T-cell (primary cell): ENCODE data around the gene DSP. TPM values are rescaled to one million over a fixed set of nuclear protein-coding genes. Genes with fewer than 3 reads are reported as not detected.

ENCODE experiments used
- ATAC-seq, 4 experiments: fragments of 200-7000 bp in 3 of 4; fragments of 150-1000 bp in 1 of 4; cut with Tn5 transposase; replicated peaks in 1 of 4; 1 replicate in 3 of 4; 2 replicates in 1 of 4; pipeline ENCODE4 v1.10.0; 2021; ENCODE audit warnings: moderate library complexity in 3 of 4, mild to moderate bottlenecking in 2 of 4, moderate number of reproducible peaks in 1 of 4
- CTCF ChIA-PET, 2 donors: fragments of 300-600 bp; sonication (Branson Sonifier 250); formaldehyde crosslinking; loops; one replicate each; lab custom pipeline; 2022; ENCODE audit warnings: antibody characterized with exemption in 2 of 2; lab: Charles Lee
- POLR2A ChIA-PET, 2 donors: fragments of 300-600 bp; sonication (Branson Sonifier 250); formaldehyde crosslinking; loops; one replicate each; lab custom pipeline; 2022; ENCODE audit warnings: antibody characterized with exemption in 2 of 2; lab: Charles Lee
- DNase-seq, 35 experiments: peaks; one replicate each; pipeline versions ENCODE4 v3.0.0 to v3.0.0-alpha.2; 2013 to 2023
- H3K27ac ChIP-seq: one replicate; pipeline ENCODE4 v1.5.1; 2013; ENCODE audit warnings: low read length
- H3K27me3 ChIP-seq, 2 experiments: replicated peaks in 1 of 2; 1 replicate in 1 of 2; 2 replicates in 1 of 2; pipeline versions ENCODE4 v1.6.1 to v1.7.0; 2013; ENCODE audit warnings: low read length in 1 of 2, mixed read lengths in 1 of 2; ENCODE audit not compliant: control insufficient read depth in 2 of 2, insufficient read depth in 2 of 2; ENCODE audit errors: extremely low read depth in 1 of 2
- H3K36me3 ChIP-seq, 2 donors: 1 replicate in 1 of 2; 2 replicates in 1 of 2; pipeline versions ENCODE4 v1.6.1 to v1.7.0; 2013; ENCODE audit warnings: low read length in 1 of 2; ENCODE audit not compliant: control insufficient read depth in 2 of 2, insufficient read depth in 1 of 2; ENCODE audit errors: extremely low read depth in 1 of 2
- H3K4me1 ChIP-seq, 2 experiments: 1 replicate in 1 of 2; 2 replicates in 1 of 2; pipeline versions ENCODE4 v1.6.1 to v1.7.0; 2013; ENCODE audit warnings: low read length in 2 of 2, mixed read lengths in 1 of 2; ENCODE audit not compliant: insufficient read depth in 2 of 2, control insufficient read depth in 1 of 2; ENCODE audit errors: extremely low read depth in 1 of 2
- H3K4me3 ChIP-seq, 2 donors: 1 replicate in 1 of 2; 2 replicates in 1 of 2; pipeline versions ENCODE4 v1.5.1 to v1.7.0; 2013; ENCODE audit warnings: mild to moderate bottlenecking in 2 of 2, low read length in 1 of 2, moderate library complexity in 1 of 2; ENCODE audit not compliant: control insufficient read depth in 1 of 2; ENCODE audit errors: extremely low read depth in 1 of 2
- H3K9me3 ChIP-seq: 2 replicates; pipeline ENCODE4 v1.7.0; 2013
- H3K27ac Mint-ChIP-seq, 2 donors: one replicate each; pipeline ENCODE4 v1.8.0; 2020 to 2021; ENCODE audit warnings: mild to moderate bottlenecking in 2 of 2, mixed read lengths in 2 of 2
- H3K27me3 Mint-ChIP-seq, 2 donors: one replicate each; pipeline ENCODE4 v1.8.0; 2021 to 2022; ENCODE audit warnings: mixed read lengths in 2 of 2
- H3K36me3 Mint-ChIP-seq: one replicate; pipeline ENCODE4 v1.8.0; 2021; ENCODE audit warnings: mixed read lengths
- H3K4me1 Mint-ChIP-seq, 3 donors: one replicate each; pipeline ENCODE4 v1.8.0; 2020 to 2022; ENCODE audit warnings: mixed read lengths in 3 of 3, mild to moderate bottlenecking in 1 of 3
- H3K4me3 Mint-ChIP-seq, 3 donors: one replicate each; pipeline ENCODE4 v1.8.0; 2020 to 2022; ENCODE audit warnings: mild to moderate bottlenecking in 3 of 3, mixed read lengths in 3 of 3, moderate library complexity in 3 of 3
- H3K9me3 Mint-ChIP-seq, 3 donors: one replicate each; pipeline ENCODE4 v1.8.0; 2020 to 2022; ENCODE audit warnings: mixed read lengths in 3 of 3
- WGBS: methylation state at CpG from one replicate; pipeline ENCODE4 v1.1.5; 2013; ENCODE audit warnings: missing lambda C conversion rate; ENCODE audit not compliant: insufficient coverage; 5-methylcytosine and 5-hydroxymethylcytosine counted together
- total RNA-seq, 35 experiments: library from RNA in 6 of 35; stranded (reverse) in 6 of 35; fragments of 120-200 nt in 1 of 35; gene quantifications; one replicate each; pipeline versions ENCODE4 v1.2.1 to v1.2.4 and lab custom pipeline; 2013 to 2026

The DSP gene
- total RNA-seq, 5 donors from 2014 or later (not counting 1 experiment from before 2014, with no cell fraction given), result 0.12 to 1.0 (median 0.80) TPM; not detected in 1

- ChIA-PET POLR2A (interaction anchor here in 1 of 2 donors (0.6 kb wide), 1 partner anchor 267 kb away, joined by 3 read pairs; no protein-coding TSS in a partner anchor), CTCF (no interaction called here)
- H3K36me3 Mint-ChIP-seq, result no peaks in the 10 kb centered on the region
- no peaks in the 10 kb centered on the region for H3K4me1 Mint-ChIP-seq
- no peak overlapping the region for H3K27ac Mint-ChIP-seq
- H3K4me1 ChIP-seq, result no peaks in the 10 kb centered on the region
- no peaks in the 10 kb centered on the region for H3K9me3 Mint-ChIP-seq
- H3K4me3 ChIP-seq, result no peak overlapping the region
- no peak overlapping the region for H3K27ac ChIP-seq
- DNase-seq, result no peak
- peaks cover 19 to 27% of the 10 kb centered on the region in 2 donors for H3K27me3 Mint-ChIP-seq
- no peak overlapping the region for H3K4me3 Mint-ChIP-seq
- peaks cover 0 to 8% of the 10 kb centered on the region in 2 experiments for H3K27me3 ChIP-seq
- H3K9me3 ChIP-seq, result no peaks in the 10 kb centered on the region
- H3K36me3 ChIP-seq, result no peaks in the 10 kb centered on the region
- no peak for ATAC-seq
- whole genome bisulfite sequencing, result no CpG with 5 or more reads among the region's 2 CpGs
These were observed 33.0 kb downstream of the DSP start for GRCh38 chr6:7574500-7574899.

DNA sequence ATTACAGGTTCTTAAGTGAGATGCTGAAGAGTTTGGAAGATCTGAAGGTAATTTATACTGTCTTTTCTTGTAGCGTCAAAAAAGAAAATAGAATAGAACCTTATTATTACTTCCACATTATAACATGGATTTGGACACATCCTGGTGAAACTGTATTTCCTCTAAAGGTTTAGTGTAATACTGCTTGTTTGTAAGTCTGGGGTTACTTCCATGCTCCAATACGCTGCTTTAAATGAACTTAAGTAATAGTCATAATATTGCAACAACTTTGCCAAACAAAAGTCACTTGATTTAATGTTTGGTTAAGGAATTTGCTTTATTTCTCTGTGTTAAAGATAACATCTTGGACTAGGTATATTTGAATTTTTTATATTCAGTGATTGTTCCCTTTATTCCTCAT, 37.0 kb downstream of the DSP start:
- Histone ChIP-seq H3K4me3 (no peak overlapping the region), H3K27me3 (peaks cover 0 to 15% of the 10 kb centered on the region in 2 experiments), H3K9me3 (no peaks in the 10 kb centered on the region), H3K36me3 (no peaks in the 10 kb centered on the region), H3K27ac (no peak overlapping the region), H3K4me1 (no peaks in the 10 kb centered on the region)
- Mint-ChIP-seq H3K9me3 (no peaks in the 10 kb centered on the region), H3K27me3 (peaks cover 8 to 20% of the 10 kb centered on the region in 2 donors), H3K36me3 (no peaks in the 10 kb centered on the region), H3K27ac (no peak overlapping the region), H3K4me3 (no peak overlapping the region), H3K4me1 (no peaks in the 10 kb centered on the region)
- ATAC-seq (no peak), DNase-seq (no peak)
- ChIA-PET CTCF (interaction anchor here in 1 of 2 donors (0.7 kb wide), 1 partner anchor 11 kb away, joined by 3 read pairs; the partner anchor contains the start of gene SNRNP48), POLR2A (no interaction called here)
- no CpG with 5 or more reads among the region's 2 CpGs for WGBS

DNA sequence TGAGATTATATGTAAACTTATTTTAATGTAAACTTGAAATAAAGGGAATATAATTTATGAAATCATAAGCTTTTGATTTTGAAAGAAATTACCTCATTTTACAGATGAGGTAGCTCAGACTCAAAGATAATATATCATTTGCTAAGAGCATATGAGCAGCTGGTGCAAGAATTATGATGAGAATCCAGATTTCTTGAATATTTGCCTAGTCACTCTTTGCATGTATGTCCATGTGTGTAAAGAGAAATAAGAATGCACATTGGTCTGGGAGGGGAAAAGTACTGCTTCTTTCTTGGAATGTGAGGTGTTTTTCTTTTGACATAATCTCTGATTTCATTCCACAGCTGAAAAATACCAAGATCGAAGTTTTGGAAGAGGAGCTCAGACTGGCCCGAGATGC, 37.5 kb downstream of the DSP start:
- Histone ChIP-seq H3K4me1 (no peaks in the 10 kb centered on the region), H3K4me3 (no peak overlapping the region), H3K36me3 (no peaks in the 10 kb centered on the region), H3K27ac (no peak overlapping the region), H3K27me3 (peaks cover 0 to 15% of the 10 kb centered on the region in 2 experiments), H3K9me3 (no peaks in the 10 kb centered on the region)
- Mint-ChIP-seq H3K9me3 (no peaks in the 10 kb centered on the region), H3K4me3 (no peak overlapping the region), H3K27ac (no peak overlapping the region), H3K27me3 (peaks cover 8 to 17% of the 10 kb centered on the region in 2 donors), H3K4me1 (no peaks in the 10 kb centered on the region), H3K36me3 (no peaks in the 10 kb centered on the region)
- CTCF ChIA-PET, result interaction anchor here in 1 of 2 donors (0.6 to 0.7 kb wide), 2 partner anchors 11 to 25 kb away, joined by 3 read pairs; partner anchors contain the start of gene SNRNP48
- no peak for DNase-seq
- 70% methylated on average over 2 of the region's 2 CpGs for WGBS
- ATAC-seq, result no peak
- POLR2A ChIA-PET, result no interaction called here

DNA sequence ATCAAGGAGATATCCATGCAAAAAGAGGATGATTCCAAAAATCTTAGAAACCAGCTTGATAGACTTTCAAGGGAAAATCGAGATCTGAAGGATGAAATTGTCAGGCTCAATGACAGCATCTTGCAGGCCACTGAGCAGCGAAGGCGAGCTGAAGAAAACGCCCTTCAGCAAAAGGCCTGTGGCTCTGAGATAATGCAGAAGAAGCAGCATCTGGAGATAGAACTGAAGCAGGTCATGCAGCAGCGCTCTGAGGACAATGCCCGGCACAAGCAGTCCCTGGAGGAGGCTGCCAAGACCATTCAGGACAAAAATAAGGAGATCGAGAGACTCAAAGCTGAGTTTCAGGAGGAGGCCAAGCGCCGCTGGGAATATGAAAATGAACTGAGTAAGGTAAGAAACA, 38.4 kb downstream of the DSP start:
- Mint-ChIP-seq H3K27ac (no peak overlapping the region), H3K27me3 (peaks cover 8 to 26% of the 10 kb centered on the region in 2 donors), H3K4me3 (no peak overlapping the region), H3K4me1 (peaks cover 0 to under 1% (median 0%) of the 10 kb centered on the region in 3 donors), H3K9me3 (no peaks in the 10 kb centered on the region), H3K36me3 (no peaks in the 10 kb centered on the region)
- DNase-seq, result no peak
- WGBS, result 86% methylated on average over 7 of the region's 9 CpGs
- Histone ChIP-seq H3K27me3 (peaks cover 0 to 16% of the 10 kb centered on the region in 2 experiments), H3K27ac (no peak overlapping the region), H3K4me3 (no peak overlapping the region), H3K36me3 (no peaks in the 10 kb centered on the region), H3K4me1 (no peaks in the 10 kb centered on the region), H3K9me3 (no peaks in the 10 kb centered on the region)
- ATAC-seq, result no peak
- CTCF ChIA-PET, result no interaction called here
- POLR2A ChIA-PET, result interaction anchor here in 1 of 2 donors (1.2 kb wide), 1 partner anchor 10 kb away, joined by 5 read pairs; the partner anchor contains the start of gene SNRNP48

DNA sequence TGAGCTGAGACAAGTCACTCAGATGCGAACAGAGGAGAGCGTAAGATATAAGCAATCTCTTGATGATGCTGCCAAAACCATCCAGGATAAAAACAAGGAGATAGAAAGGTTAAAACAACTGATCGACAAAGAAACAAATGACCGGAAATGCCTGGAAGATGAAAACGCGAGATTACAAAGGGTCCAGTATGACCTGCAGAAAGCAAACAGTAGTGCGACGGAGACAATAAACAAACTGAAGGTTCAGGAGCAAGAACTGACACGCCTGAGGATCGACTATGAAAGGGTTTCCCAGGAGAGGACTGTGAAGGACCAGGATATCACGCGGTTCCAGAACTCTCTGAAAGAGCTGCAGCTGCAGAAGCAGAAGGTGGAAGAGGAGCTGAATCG, 39.1 kb downstream of the DSP start:
- CTCF ChIA-PET, result no interaction called here
- H3K27me3 ChIP-seq, result peaks cover 0 to 21% of the 10 kb centered on the region in 2 experiments
- H3K9me3 ChIP-seq, result no peaks in the 10 kb centered on the region
- Mint-ChIP-seq H3K36me3 (no peaks in the 10 kb centered on the region), H3K9me3 (no peaks in the 10 kb centered on the region), H3K4me3 (no peak overlapping the region), H3K27ac (no peak overlapping the region), H3K27me3 (peaks cover 8 to 30% of the 10 kb centered on the region in 2 donors), H3K4me1 (peaks cover 0 to 4% (median 0%) of the 10 kb centered on the region in 3 donors)
- H3K4me3 ChIP-seq, result no peak overlapping the region
- no peak for ATAC-seq
- POLR2A ChIA-PET, result interaction anchor here in 1 of 2 donors (1.2 kb wide), 1 partner anchor 9 kb away, joined by 5 read pairs; the partner anchor contains the start of gene SNRNP48
- H3K36me3 ChIP-seq, result no peaks in the 10 kb centered on the region
- no peaks in the 10 kb centered on the region for H3K4me1 ChIP-seq
- H3K27ac ChIP-seq, result no peak overlapping the region
- no peak for DNase-seq
- 95% methylated on average over 12 of the region's 13 CpGs for WGBS

DNA sequence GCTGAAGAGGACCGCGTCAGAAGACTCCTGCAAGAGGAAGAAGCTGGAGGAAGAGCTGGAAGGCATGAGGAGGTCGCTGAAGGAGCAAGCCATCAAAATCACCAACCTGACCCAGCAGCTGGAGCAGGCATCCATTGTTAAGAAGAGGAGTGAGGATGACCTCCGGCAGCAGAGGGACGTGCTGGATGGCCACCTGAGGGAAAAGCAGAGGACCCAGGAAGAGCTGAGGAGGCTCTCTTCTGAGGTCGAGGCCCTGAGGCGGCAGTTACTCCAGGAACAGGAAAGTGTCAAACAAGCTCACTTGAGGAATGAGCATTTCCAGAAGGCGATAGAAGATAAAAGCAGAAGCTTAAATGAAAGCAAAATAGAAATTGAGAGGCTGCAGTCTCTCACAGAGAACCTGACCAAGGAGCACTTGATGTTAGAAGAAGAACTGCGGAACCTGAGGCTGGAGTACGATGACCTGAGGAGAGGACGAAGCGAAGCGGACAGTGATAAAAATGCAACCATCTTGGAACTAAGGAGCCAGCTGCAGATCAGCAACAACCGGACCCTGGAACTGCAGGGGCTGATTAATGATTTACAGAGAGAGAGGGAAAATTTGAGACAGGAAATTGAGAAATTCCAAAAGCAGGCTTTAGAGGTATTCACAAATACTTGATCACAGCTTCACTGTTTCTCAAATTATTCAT, 39.6 kb downstream of the DSP start:
- ChIA-PET CTCF (no interaction called here), POLR2A (interaction anchor here in 1 of 2 donors (0.6 to 1.2 kb wide), 2 partner anchors 9 to 253 kb away, joined by 3 to 5 read pairs; partner anchors contain the start of gene SNRNP48)
- H3K27me3 ChIP-seq, result peaks cover 0 to 21% of the 10 kb centered on the region in 2 experiments
- H3K4me3 ChIP-seq, result no peak overlapping the region
- ATAC-seq (no peak), DNase-seq (no peak)
- no peaks in the 10 kb centered on the region for H3K36me3 ChIP-seq
- WGBS, result 77% methylated on average over 10 of the region's 14 CpGs
- no peak overlapping the region for H3K27ac ChIP-seq
- Mint-ChIP-seq H3K4me1 (peaks cover 0 to 4% (median 0%) of the 10 kb centered on the region in 3 donors), H3K4me3 (no peak overlapping the region), H3K36me3 (no peaks in the 10 kb centered on the region), H3K9me3 (no peaks in the 10 kb centered on the region), H3K27me3 (peaks cover 8 to 26% of the 10 kb centered on the region in 2 donors), H3K27ac (no peak overlapping the region)
- H3K4me1 ChIP-seq, result no peaks in the 10 kb centered on the region
- no peaks in the 10 kb centered on the region for H3K9me3 ChIP-seq
